K562 (cell line): ENCODE measurements around the gene SOBP. TPM values are rescaled to one million over a fixed set of nuclear protein-coding genes. Genes with fewer than 3 reads are reported as not detected.

Source experiments
- HOMEZ ChIP-seq: fragments of 250-450 bp; sonication (Bioruptor Pico); IDR thresholded peaks from 2 replicates; pipeline ENCODE4 v1.4.0; 2020; ENCODE audit warnings: mild to moderate bottlenecking, moderate library complexity
- SAP30 ChIP-seq: fragments of 200-600 bp; sonication (generic); IDR thresholded peaks from 2 replicates; pipeline ENCODE4 v1.6.1; 2012; ENCODE audit warnings: borderline replicate concordance, low read depth, mild to moderate bottlenecking, moderate library complexity, low read length, control low read depth, inconsistent platforms; ENCODE audit not compliant: insufficient read depth, poor library complexity, severe bottlenecking
- ZBTB11 ChIP-seq, 3 experiments: fragments of 200-800 bp in 1 of 3; fragments of 250-450 bp in 1 of 3; fragments of 450-650 bp in 1 of 3; sonication (Bioruptor Pico) in 1 of 3; sonication (Bioruptor generic) in 1 of 3; formaldehyde crosslinking in 1 of 3; IDR thresholded peaks; 2 replicates each; pipeline versions ENCODE4 v1.6.1 to v1.8.0; 2016 to 2022; ENCODE audit warnings: mild to moderate bottlenecking in 2 of 3, missing genetic modification characterization in 2 of 3, missing compliant biosample characterization in 1 of 3, moderate library complexity in 1 of 3
- ZC3H4 ChIP-seq: sonication (generic); formaldehyde crosslinking; IDR thresholded peaks from 2 replicates; pipeline ENCODE4 v1.9.0; 2021; ENCODE audit warnings: missing genetic modification reagents, borderline replicate concordance
- ZNF586 ChIP-seq: fragments of 450-650 bp; formaldehyde crosslinking; conservative IDR thresholded peaks from 2 replicates; pipeline ENCODE4 v1.4.0; 2020; ENCODE audit warnings: mild to moderate bottlenecking, moderate library complexity
- polyA plus RNA-seq, 8 experiments: library from polyadenylated mRNA; depleted of rRNA in 4 of 8; stranded (reverse) in 5 of 8; unstranded in 3 of 8; fragments of >200 nt; fragmentation: Nextera tagmentation in 2 of 8; fragmentation: Illumina TruSeq in 1 of 8; extraction: Ambion mirVana in 2 of 8; extraction: Trizol in 1 of 8; gene quantifications; 2 replicates each; pipeline versions ENCODE4 v1.2.1 to v1.2.3, GENCODE V29; 2011 to 2014; ENCODE audit warnings: inconsistent platforms in 1 of 8, missing spikeins in 1 of 8
- total RNA-seq, 7 experiments: library from RNA; depleted of rRNA in 6 of 7; stranded (reverse); fragments of >200 nt in 6 of 7; fragmentation: Illumina TruSeq in 2 of 7; extraction: Trizol in 2 of 7; gene quantifications; 2 replicates each; pipeline versions ENCODE4 v1.2.1 to v1.2.3, GENCODE V29; 2011 to 2021; ENCODE audit warnings: low replicate concordance in 1 of 7
- TF ChIP-seq, protein P1 (sequence below): fragments of 250-450 bp; sonication (Bioruptor Pico); IDR thresholded peaks from 2 replicates; pipeline ENCODE4 v1.8.0; 2022; ENCODE audit warnings: moderate library complexity, mild to moderate bottlenecking, inconsistent platforms

Gene SOBP
- total and polyA plus RNA-seq, 9 of the 15 experiments (the other 6 are each of a cell fraction or from before 2014, with no cell fraction given), result 0.16 TPM; not detected in 8

- TF ChIP-seq SAP30 (no peak), HOMEZ (CRISPR knock-in tag) (no peak), ZC3H4 (CRISPR knock-in tag) (no peak), ZBTB11 (CRISPR knock-in tag; IDR thresholded peaks at IDR 0.05) (no peak), ZNF586 (CRISPR knock-in tag) (no peak)
- TF ChIP-seq, protein P1, sequence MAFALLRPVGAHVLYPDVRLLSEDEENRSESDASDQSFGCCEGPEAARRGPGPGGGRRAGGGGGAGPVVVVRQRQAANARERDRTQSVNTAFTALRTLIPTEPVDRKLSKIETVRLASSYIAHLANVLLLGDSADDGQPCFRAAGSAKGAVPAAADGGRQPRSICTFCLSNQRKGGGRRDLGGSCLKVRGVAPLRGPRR (CRISPR knock-in tag), result no peak
Measured at GRCh38 chr6:107692351-107692750, 202.4 kb downstream of the SOBP start (continued).
